KMS-11 (cell line): ENCODE measurements around the gene MLF1.
A peak's percentile ranks its signal among the peaks of the same experiment; 100 is the strongest.

Experiments
- H2AFZ ChIP-seq: fragments of 200-600 bp; sonication (generic); 2 replicates; pipeline ENCODE4 v1.6.1; 2016; ENCODE audit warnings: antibody characterized with exemption, mixed run types, low read depth
- H3K27ac ChIP-seq: fragments of 200-600 bp; sonication (generic); 2 replicates; pipeline ENCODE4 v1.6.1; 2016; ENCODE audit warnings: mild to moderate bottlenecking, mixed run types
- H3K27me3 ChIP-seq: fragments of 200-600 bp; sonication (generic); 2 replicates; pipeline ENCODE4 v1.6.1; 2017; ENCODE audit warnings: mild to moderate bottlenecking, low read depth, mixed run types, moderate library complexity; ENCODE audit not compliant: insufficient read depth
- H3K36me3 ChIP-seq: fragments of 200-600 bp; sonication (generic); 2 replicates; pipeline ENCODE4 v1.6.1; 2017; ENCODE audit warnings: mild to moderate bottlenecking, mixed run types; ENCODE audit not compliant: insufficient read depth
- H3K4me1 ChIP-seq: fragments of 200-600 bp; sonication (generic); 2 replicates; pipeline ENCODE4 v1.6.1; 2016; ENCODE audit warnings: mild to moderate bottlenecking, low read depth, mixed run types; ENCODE audit not compliant: poor library complexity, severe bottlenecking
- H3K4me2 ChIP-seq: fragments of 200-600 bp; sonication (generic); 2 replicates; pipeline ENCODE4 v1.7.0; 2016; ENCODE audit warnings: mild to moderate bottlenecking, mixed run types
- H3K4me3 ChIP-seq: fragments of 200-600 bp; sonication (generic); IDR thresholded peaks from 2 replicates; pipeline ENCODE4 v1.6.1; 2017; ENCODE audit warnings: low read depth, low read length, mixed read lengths; ENCODE audit not compliant: insufficient read depth
- H3K79me2 ChIP-seq: fragments of 200-600 bp; sonication (generic); 2 replicates; pipeline ENCODE4 v1.6.1; 2016; ENCODE audit warnings: low read depth, mixed run types; ENCODE audit not compliant: insufficient read depth
- H3K9ac ChIP-seq: fragments of 200-600 bp; sonication (generic); 2 replicates; pipeline ENCODE4 v1.6.1; 2016; ENCODE audit warnings: mild to moderate bottlenecking, mixed run types
- H4K20me1 ChIP-seq: fragments of 200-600 bp; sonication (generic); 2 replicates; pipeline ENCODE4 v1.6.1; 2016; ENCODE audit warnings: mild to moderate bottlenecking, mixed run types; ENCODE audit not compliant: insufficient read depth
- TF ChIP-seq, protein P1 (sequence below): fragments of 200-600 bp; sonication (generic); conservative IDR thresholded peaks from 2 replicates; pipeline ENCODE4 v1.6.1; 2017; ENCODE audit warnings: low read depth, mild to moderate bottlenecking, antibody characterized with exemption, low read length, moderate library complexity, mixed read lengths

MLF1 gene

DNA sequence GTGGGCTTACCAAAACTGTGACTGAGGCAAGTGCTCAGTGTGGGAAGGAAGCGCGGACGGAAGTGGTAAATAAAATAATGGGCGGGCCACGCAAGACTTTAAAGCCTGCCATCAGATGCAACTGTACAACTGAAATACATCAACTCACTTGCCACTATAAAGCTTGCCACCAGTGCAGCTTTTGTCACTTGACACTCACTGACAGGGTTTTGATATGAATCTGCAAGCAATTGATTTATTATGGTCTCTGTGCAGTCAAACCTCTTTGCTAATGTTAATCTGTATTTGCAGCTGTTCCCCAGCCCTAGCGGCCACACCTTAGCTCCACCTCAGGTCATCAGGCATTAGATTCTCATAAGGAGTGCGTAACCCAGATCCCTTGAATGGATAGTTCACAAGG, 71.0 kb downstream of the MLF1 start:
- Histone ChIP-seq H3K27ac (no peak overlapping the region), H3K4me2 (no peak overlapping the region), H3K27me3 (no peaks in the 10 kb centered on the region), H2AFZ (no peak overlapping the region), H3K79me2 (peaks cover 23% of the 10 kb centered on the region), H3K36me3 (no peaks in the 10 kb centered on the region), H3K4me1 (peaks cover 8% of the 10 kb centered on the region), H3K9ac (no peak overlapping the region), H4K20me1 (no peaks in the 10 kb centered on the region), H3K4me3 (no peak overlapping the region)
- TF ChIP-seq, protein P1, sequence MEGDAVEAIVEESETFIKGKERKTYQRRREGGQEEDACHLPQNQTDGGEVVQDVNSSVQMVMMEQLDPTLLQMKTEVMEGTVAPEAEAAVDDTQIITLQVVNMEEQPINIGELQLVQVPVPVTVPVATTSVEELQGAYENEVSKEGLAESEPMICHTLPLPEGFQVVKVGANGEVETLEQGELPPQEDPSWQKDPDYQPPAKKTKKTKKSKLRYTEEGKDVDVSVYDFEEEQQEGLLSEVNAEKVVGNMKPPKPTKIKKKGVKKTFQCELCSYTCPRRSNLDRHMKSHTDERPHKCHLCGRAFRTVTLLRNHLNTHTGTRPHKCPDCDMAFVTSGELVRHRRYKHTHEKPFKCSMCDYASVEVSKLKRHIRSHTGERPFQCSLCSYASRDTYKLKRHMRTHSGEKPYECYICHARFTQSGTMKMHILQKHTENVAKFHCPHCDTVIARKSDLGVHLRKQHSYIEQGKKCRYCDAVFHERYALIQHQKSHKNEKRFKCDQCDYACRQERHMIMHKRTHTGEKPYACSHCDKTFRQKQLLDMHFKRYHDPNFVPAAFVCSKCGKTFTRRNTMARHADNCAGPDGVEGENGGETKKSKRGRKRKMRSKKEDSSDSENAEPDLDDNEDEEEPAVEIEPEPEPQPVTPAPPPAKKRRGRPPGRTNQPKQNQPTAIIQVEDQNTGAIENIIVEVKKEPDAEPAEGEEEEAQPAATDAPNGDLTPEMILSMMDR, result no peak

- Histone ChIP-seq H3K27ac (no peak overlapping the region), H3K9ac (no peak overlapping the region), H4K20me1 (no peaks in the 10 kb centered on the region), H3K4me2 (no peak overlapping the region), H3K79me2 (peaks cover 23% of the 10 kb centered on the region), H2AFZ (no peak overlapping the region; the same call in 1 of the 2 replicates), H3K27me3 (no peaks in the 10 kb centered on the region), H3K4me3 (no peak overlapping the region), H3K4me1 (peaks cover 8% of the 10 kb centered on the region), H3K36me3 (no peaks in the 10 kb centered on the region)
- TF ChIP-seq, protein P1, result no peak
Observed at GRCh38 chr3:158642474-158643210, 71.6 kb downstream of the MLF1 start.

DNA sequence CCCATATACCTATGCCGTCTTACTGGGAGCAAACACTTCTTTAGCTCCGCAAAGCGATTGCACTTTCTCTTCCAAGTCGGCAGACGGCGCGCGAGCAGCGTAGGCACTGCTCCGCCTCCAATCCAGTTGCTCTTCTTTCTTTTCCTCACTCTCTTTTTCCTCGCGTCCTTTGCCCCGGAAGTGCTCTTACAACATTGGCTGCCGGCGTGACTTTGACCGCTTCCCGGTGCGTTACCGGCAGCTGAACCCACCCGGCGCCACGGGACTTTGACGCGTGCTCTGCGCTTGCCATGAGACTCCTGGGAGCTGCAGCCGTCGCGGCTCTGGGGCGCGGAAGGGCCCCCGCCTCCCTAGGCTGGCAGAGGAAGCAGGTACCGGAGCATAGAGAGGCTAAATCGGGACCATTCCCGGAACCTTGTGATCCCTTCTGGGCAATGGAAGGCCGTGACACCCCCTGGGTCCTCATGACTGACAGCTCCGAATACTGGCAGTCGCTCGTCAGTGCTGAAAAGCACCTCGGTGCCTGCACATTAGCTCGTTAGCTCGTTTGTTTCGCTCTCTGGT, 73.4 kb downstream of the MLF1 start, which contains the start of gene GFM1:
Gene GFM1, plus strand, starts transcription at position 183 of the 564 bp plus-strand sequence. Its CDS starts 108 bp downstream, at position 291.
- 0 out of 2 replicates have a peak, but pooled peaks cover 3% of the 10 kb centered on the region for H3K36me3 ChIP-seq
- TF ChIP-seq, protein P1, result peak; percentile 72

GRCh38 chr3:158649791-158650190, 78.8 kb downstream of the MLF1 start:
- H2AFZ ChIP-seq, result no peak overlapping the region
- H3K4me1 ChIP-seq, result peaks cover 8% of the 10 kb centered on the region
- TF ChIP-seq, protein P1, result no peak
- peaks cover 3% of the 10 kb centered on the region; the same call in 1 of the 2 replicates for H3K36me3 ChIP-seq
- H3K4me2 ChIP-seq, result no peak overlapping the region
- no peaks in the 10 kb centered on the region for H4K20me1 ChIP-seq
- H3K9ac ChIP-seq, result no peak overlapping the region
- no peak overlapping the region for H3K4me3 ChIP-seq
- H3K79me2 ChIP-seq, result peaks cover 20% of the 10 kb centered on the region
- no peaks in the 10 kb centered on the region for H3K27me3 ChIP-seq
- no peak overlapping the region for H3K27ac ChIP-seq

More for the DNA sequence above, 73.4 kb downstream of the MLF1 start, which contains the start of gene GFM1:
- no peaks in the 10 kb centered on the region for H4K20me1 ChIP-seq
- H3K4me3 ChIP-seq, result peak within 1 kb of the TSS; percentile 99
- H2AFZ ChIP-seq, result peak within 1 kb of the TSS; percentile 84
- peaks cover 23% of the 10 kb centered on the region for H3K79me2 ChIP-seq
- H3K4me1 ChIP-seq, result peaks cover 8% of the 10 kb centered on the region
- H3K9ac ChIP-seq, result peak within 1 kb of the TSS; percentile 87
- no peaks in the 10 kb centered on the region for H3K27me3 ChIP-seq
- H3K4me2 ChIP-seq, result peak within 1 kb of the TSS; percentile 72
- H3K27ac ChIP-seq, result peak within 1 kb of the TSS; percentile 72
